Coronary artery (tissue), 2 donors: ENCODE data around the gene FRMD4A.

ENCODE experiments used
- DNase-seq: peaks from one replicate; pipeline ENCODE4 v3.0.0-alpha.2; 2017; ENCODE audit warnings: low spot score
- H3K27ac ChIP-seq, 2 donors: fragments of 200-600 bp; sonication (generic); one replicate each; pipeline ENCODE4 v1.5.1; 2016 to 2019
- H3K4me3 ChIP-seq: fragments of 200-600 bp; sonication (generic); 2 replicates; pipeline ENCODE4 v1.5.1; 2016; ENCODE audit warnings: mild to moderate bottlenecking, moderate library complexity
- TF ChIP-seq, protein P1 (sequence below): fragments of 200-600 bp; sonication (generic); IDR thresholded peaks from one replicate; pipeline ENCODE4 v1.5.1; 2019; ENCODE audit warnings: antibody characterized with exemption

Gene FRMD4A

DNA sequence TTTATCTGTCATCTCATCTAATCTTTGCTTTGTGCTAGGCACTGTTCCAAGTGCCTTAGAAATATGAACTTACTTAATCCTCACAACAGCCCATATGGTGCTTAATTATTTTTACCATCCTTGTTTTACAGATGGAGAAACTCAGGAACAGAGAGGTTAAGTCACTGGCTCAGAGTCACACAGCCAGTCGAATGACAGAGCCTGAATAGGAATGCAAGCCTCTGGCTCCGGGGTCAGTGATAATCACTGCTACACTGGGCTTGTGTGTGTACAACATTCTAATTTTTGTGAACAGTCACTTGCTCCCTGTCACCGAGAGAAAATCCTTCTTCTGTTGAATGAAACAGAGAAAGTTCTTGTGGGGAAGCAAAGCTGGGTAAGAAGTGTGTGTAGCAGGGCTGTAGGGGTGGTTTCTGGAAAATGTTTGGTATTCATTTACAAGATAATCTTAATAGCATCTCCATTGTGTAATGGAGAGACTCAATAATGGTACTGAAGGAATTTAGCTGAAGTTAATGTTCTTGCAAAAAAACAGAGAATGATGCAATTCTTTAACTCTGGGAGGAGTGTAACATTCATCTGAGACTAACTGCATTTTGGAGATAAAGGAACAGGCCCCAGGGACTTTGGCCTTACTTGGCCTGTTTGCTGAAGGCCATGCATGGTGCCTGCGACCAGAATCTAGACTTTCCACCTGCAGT is 290.6 kb downstream of the FRMD4A start:
- peak overlapping the region in 1 of 2 donors; percentile 61 for H3K27ac ChIP-seq
- DNase-seq, result no peak

DNA sequence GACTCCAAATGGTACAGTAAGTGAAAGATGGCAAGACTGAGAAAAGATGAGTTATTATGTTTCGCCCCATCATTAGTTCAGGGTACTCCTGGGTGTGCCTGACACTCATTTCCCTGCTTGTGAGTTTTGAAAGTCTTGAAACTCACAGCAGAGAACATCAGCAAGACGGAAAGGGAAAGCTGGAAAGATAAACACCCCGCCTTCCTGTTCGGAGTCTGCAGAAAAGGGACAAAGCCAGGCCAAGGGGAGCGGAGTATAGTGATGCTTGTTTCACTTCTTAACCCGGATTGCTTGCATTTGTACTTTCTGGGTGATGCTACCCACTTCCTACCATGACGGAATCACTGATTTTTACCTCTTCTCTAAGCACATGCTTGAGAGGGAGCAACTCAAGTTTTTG is 294.5 kb downstream of the FRMD4A start:
- no peak for DNase-seq
- no peak overlapping the region for H3K27ac ChIP-seq
- TF ChIP-seq, protein P1, sequence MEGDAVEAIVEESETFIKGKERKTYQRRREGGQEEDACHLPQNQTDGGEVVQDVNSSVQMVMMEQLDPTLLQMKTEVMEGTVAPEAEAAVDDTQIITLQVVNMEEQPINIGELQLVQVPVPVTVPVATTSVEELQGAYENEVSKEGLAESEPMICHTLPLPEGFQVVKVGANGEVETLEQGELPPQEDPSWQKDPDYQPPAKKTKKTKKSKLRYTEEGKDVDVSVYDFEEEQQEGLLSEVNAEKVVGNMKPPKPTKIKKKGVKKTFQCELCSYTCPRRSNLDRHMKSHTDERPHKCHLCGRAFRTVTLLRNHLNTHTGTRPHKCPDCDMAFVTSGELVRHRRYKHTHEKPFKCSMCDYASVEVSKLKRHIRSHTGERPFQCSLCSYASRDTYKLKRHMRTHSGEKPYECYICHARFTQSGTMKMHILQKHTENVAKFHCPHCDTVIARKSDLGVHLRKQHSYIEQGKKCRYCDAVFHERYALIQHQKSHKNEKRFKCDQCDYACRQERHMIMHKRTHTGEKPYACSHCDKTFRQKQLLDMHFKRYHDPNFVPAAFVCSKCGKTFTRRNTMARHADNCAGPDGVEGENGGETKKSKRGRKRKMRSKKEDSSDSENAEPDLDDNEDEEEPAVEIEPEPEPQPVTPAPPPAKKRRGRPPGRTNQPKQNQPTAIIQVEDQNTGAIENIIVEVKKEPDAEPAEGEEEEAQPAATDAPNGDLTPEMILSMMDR, result no peak
- no peak overlapping the region for H3K4me3 ChIP-seq

More for the DNA sequence above, 290.6 kb downstream of the FRMD4A start:
- TF ChIP-seq, protein P1, result no peak
- no peak overlapping the region for H3K4me3 ChIP-seq

DNA sequence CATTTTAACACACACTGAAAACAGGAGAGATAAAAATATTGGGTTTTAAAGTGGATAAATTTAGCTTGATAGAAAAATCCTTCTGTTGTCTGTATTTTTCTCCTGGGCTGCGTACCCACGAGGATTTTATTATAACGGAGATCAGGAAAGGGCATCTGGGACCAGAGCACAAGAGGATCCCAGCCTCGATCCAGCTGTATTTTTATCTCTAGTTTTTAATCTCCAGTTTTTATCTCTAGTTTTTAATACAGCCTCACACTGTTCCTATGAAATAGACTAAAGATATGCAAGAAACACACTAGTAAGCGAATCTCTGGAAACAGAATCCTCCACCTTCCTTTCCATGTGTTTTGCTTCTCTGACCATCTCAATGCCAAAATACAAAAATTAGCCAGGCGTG is 295.2 kb downstream of the FRMD4A start:
- no peak overlapping the region for H3K4me3 ChIP-seq
- H3K27ac ChIP-seq, result no peak overlapping the region
- DNase-seq, result no peak
- TF ChIP-seq, protein P1, result no peak

DNA sequence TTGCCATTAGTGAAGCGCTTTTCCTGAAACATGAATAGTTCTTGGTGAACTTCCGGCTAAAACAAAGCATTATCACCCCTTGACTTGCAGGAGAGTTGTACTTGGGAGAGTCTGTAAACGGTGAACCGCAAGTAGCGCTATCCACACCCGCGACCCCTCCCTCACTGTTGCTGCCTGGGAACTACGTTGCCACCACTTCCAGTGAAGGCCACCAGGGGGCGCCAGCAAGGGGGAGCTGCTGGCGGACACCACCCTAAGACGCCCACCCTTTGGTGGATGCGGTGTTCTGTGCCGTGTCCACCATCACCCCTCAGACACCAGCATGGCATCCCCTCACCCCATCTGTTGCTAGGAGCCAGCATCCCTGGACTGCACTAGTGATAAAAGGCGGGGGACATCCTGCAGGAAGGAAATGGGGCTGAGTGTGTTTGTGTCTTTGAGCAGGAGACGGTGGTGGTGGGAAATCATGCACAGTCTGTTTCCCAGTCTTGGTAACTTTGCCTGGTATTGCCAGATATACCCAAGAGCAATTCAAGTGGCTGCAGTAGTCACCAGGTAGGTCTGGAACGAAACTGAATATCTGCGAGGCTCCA is 298.2 kb downstream of the FRMD4A start:
- no peak for DNase-seq
- H3K27ac ChIP-seq, result no peak overlapping the region
- TF ChIP-seq, protein P1, result no peak
- H3K4me3 ChIP-seq, result no peak overlapping the region

DNA sequence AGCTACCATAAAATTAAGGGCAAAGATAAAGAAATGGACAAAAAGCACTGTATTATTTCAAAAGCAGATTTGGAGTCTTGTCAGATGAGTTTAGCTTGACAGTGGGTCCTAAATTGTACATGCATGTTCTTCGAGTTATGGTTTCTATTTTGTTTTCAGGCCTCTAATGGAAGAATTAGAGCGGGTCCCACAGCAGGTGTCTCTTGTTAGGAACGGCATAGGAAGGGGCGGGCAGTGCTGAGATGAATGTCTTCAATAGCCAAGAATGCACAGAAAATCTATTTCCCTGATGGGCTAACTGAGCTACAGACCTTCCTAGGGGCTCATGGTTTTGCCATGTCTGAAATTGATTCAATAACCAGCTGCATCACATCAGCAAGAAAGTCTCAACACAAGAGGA is 304.4 kb downstream of the FRMD4A start:
- TF ChIP-seq, protein P1, result no peak
- no peak for DNase-seq
- H3K27ac ChIP-seq, result no peak overlapping the region
- no peak overlapping the region for H3K4me3 ChIP-seq

DNA sequence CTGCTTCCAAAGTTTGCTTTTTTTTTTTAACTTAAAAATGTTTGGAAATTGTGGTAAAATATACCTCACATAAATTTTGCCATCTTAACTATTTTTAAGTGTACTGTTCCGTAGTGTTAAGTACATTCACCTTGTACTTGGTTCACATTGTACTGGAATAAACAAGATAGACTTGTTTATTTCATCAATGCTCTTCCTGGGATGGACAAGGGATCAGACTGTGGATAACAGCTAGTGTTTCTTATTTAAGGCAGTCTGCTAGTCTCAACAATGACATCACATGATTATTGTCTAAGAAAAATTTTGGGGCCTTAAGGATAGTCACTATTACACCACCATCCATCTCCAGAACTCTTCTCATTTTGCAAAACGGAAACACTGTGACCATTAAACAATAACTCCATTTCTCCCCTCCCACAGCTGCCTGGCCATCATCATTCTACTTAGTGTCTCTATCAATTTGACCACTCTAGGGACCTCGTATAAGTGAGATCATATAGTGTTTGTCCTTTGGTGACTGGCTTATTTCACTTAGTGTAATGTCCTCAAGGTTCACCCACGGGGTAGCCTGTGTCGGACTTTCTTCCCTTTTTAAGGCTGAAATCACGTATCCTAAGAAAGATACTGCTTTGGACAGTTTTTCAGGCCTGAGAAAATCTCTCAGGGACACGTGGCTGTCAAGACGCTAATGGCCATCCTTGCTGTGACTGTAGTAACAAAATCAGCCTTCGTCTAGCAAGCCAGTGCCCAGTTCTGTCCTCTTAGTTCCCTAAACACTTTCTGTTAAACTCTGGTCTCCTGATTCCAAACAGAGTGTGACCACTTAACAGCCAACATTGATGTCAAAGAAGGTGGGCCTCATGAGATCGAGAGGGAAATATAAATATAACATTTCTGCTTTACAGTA is 305.2 kb downstream of the FRMD4A start:
- no peak for DNase-seq
- Histone ChIP-seq H3K4me3 (no peak overlapping the region), H3K27ac (peak overlapping the region in 1 of 2 donors; percentile 5)
- TF ChIP-seq, protein P1, result no peak
